Loucy (cell line): ENCODE measurements around the gene USP53.

ENCODE experiments used
- EZH2phosphoT487 ChIP-seq: fragments of 200-600 bp; IDR thresholded peaks from 2 replicates; pipeline ENCODE4 v1.6.1; 2018; ENCODE audit warnings: antibody characterized with exemption, mild to moderate bottlenecking, moderate library complexity, borderline replicate concordance
- TF ChIP-seq, protein P1 (sequence below): fragments of 200-600 bp; sonication (generic); conservative IDR thresholded peaks from 2 replicates; pipeline ENCODE4 v1.5.1; 2014; ENCODE audit warnings: mild to moderate bottlenecking, antibody characterized with exemption, low read length

DNA sequence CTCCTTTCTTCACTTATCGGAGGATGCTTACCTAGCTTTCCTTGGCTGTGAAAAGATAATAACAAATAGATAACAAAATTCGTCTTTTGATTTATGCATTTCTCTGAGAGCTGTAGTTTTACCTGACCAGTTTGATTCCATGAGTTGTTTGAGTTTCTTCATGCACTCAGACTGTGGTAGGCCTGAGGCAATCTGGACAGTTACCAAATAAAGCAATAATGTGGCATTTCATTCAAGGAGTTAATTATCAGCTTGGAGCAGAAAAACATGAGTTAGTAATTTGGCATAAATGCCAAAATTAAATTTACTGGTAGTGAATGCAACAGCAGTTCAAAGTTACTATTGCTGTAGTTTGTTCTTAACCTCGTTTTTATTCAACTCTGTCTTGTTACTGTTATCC, 56.0 kb downstream of the USP53 start:
- TF ChIP-seq, protein P1, sequence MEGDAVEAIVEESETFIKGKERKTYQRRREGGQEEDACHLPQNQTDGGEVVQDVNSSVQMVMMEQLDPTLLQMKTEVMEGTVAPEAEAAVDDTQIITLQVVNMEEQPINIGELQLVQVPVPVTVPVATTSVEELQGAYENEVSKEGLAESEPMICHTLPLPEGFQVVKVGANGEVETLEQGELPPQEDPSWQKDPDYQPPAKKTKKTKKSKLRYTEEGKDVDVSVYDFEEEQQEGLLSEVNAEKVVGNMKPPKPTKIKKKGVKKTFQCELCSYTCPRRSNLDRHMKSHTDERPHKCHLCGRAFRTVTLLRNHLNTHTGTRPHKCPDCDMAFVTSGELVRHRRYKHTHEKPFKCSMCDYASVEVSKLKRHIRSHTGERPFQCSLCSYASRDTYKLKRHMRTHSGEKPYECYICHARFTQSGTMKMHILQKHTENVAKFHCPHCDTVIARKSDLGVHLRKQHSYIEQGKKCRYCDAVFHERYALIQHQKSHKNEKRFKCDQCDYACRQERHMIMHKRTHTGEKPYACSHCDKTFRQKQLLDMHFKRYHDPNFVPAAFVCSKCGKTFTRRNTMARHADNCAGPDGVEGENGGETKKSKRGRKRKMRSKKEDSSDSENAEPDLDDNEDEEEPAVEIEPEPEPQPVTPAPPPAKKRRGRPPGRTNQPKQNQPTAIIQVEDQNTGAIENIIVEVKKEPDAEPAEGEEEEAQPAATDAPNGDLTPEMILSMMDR = no peak
- TF ChIP-seq EZH2phosphoT487 = no peak
